Sigmoid colon (tissue), 7 donors: ENCODE measurements around the gene LMF2. TPM values are rescaled to one million over a fixed set of nuclear protein-coding genes. Genes with fewer than 3 reads are reported as not detected.

ENCODE experiments used
- DNase-seq: peaks from one replicate; pipeline ENCODE4 v3.0.0-alpha.2; 2019
- H3K27ac ChIP-seq, 4 donors: fragments of 200-600 bp; sonication (generic); one replicate each; pipeline ENCODE4 v1.5.1; 2016 to 2019; ENCODE audit warnings: mild to moderate bottlenecking in 1 of 4
- H3K27me3 ChIP-seq, 3 donors: fragments of 200-600 bp; sonication (generic); one replicate each; pipeline ENCODE4 v1.5.1; 2019; ENCODE audit warnings: mild to moderate bottlenecking in 1 of 3
- H3K36me3 ChIP-seq, 4 donors: fragments of 200-600 bp; sonication (generic); one replicate each; pipeline ENCODE4 v1.5.1; 2016 to 2019
- H3K4me1 ChIP-seq, 4 donors: fragments of 200-600 bp; sonication (generic); one replicate each; pipeline ENCODE4 v1.5.1; 2017 to 2019
- H3K4me3 ChIP-seq, 4 donors: fragments of 200-600 bp; sonication (generic); one replicate each; pipeline ENCODE4 v1.5.1; 2017 to 2019; ENCODE audit warnings: mild to moderate bottlenecking in 2 of 4, moderate library complexity in 1 of 4
- H3K9me3 ChIP-seq, 4 donors: fragments of 200-600 bp in 3 of 4; sonication (generic) in 3 of 4; one replicate each; pipeline versions ENCODE4 v1.5.1 to v1.6.1; 2013 to 2019
- CTCF ChIP-seq, 4 experiments: fragments of 450-650 bp in 3 of 4; fragments of 200-600 bp in 1 of 4; IDR thresholded peaks; one replicate each; pipeline ENCODE4 v1.5.1; 2016 to 2019; ENCODE audit warnings: antibody characterized with exemption in 4 of 4, mild to moderate bottlenecking in 3 of 4, moderate library complexity in 2 of 4
- EP300 ChIP-seq, 4 donors: sonication (generic); formaldehyde crosslinking; IDR thresholded peaks; one replicate each; pipeline ENCODE4 v1.6.1; 2017; ENCODE audit warnings: antibody characterized with exemption in 4 of 4
- POLR2A ChIP-seq, 2 donors: fragments of 450-650 bp; IDR thresholded peaks; one replicate each; pipeline ENCODE4 v1.6.1; 2016; ENCODE audit warnings: antibody characterized with exemption in 2 of 2, mild to moderate bottlenecking in 2 of 2, moderate library complexity in 2 of 2
- POLR2AphosphoS5 ChIP-seq, 4 donors: sonication (generic); formaldehyde crosslinking; IDR thresholded peaks; one replicate each; pipeline ENCODE4 v1.6.1; 2017; ENCODE audit warnings: antibody characterized with exemption in 4 of 4
- WGBS, 2 donors: extraction: QIAGEN DNeasy Blood & Tissue Kit; methylation state at CpG; one replicate each; pipeline ENCODE4 v1.1.7; 2013; 5-methylcytosine and 5-hydroxymethylcytosine counted together
- intact Hi-C: fragments of 100-400 bp; cut with DNase I; formaldehyde crosslinking; loops from one replicate; pipeline ENCODE4 v1.15.1; 2023
- polyA plus RNA-seq, 3 donors: library from polyadenylated mRNA; stranded (reverse); fragments of 200-250 nt; gene quantifications; one replicate each; pipeline ENCODE4 v1.2.3, GENCODE V29; 2013
- total RNA-seq, 4 donors: library from RNA; depleted of rRNA; stranded (reverse); fragments of >200 nt; gene quantifications; one replicate each; pipeline ENCODE4 v1.1.0, GENCODE V29; 2016
- donor health status: healthy with polysubstance abuse.
- donor health status: Bipolar disorder and iron deficiency.
- donor health status: healthy.

Gene LMF2
- total and polyA plus RNA-seq, 7 donors, result 7.2 to 61.1 (median 41.4) TPM

DNA sequence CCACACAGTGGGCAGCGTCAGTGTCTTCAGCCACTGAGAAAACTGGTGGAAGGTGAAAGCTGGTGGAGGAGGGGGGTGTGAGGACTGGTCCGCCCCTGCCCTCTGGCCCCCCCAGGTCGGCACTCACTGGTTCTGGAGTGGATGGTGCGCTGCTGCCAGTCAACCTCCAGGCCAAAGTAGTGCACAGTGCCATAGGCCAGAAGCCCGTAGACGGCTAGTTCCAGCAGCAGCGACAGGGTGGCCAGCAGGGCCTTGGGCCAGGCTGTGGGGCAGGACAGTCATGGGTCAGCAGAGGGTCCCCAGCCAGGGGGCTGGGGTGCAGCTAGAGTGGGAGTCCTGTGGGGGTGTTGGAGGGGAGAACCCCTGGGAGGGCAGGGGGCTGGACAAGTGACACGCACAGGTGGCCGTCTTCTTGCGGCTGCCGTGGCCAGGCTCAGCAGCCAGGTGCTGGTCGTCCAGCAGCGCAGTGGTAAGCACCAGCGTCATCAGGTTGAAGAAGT is 2.2 kb downstream of the LMF2 start:
- Histone ChIP-seq H3K27ac (no peak overlapping the region), H3K36me3 (peaks cover 20 to 36% (median 29%) of the 10 kb centered on the region in 4 donors), H3K27me3 (no peaks in the 10 kb centered on the region), H3K4me1 (peaks cover 0 to 39% (median 24%) of the 10 kb centered on the region in 4 donors), H3K9me3 (no peaks in the 10 kb centered on the region), H3K4me3 (no peak overlapping the region)
- no peak for TF ChIP-seq POLR2A (IDR thresholded peaks at IDR 0.05)
- TF ChIP-seq CTCF (IDR thresholded peaks at IDR 0.05), result no peak
- TF ChIP-seq EP300 (IDR thresholded peaks at IDR 0.05), result no peak
- TF ChIP-seq POLR2AphosphoS5 (IDR thresholded peaks at IDR 0.05), result no peak
- DNase-seq, result no peak
- WGBS, 2 donors, result 94 to 96% methylated on average over 14 of the region's 14 CpGs
- intact Hi-C loops, result loop anchor here (5.0 kb wide), 2 partner anchors 158 to 263 kb away; no protein-coding TSS in a partner anchor

GRCh38 chr22:50504369-50505211 is 2.9 kb downstream of the LMF2 start:
- no peak overlapping the region for H3K4me3 ChIP-seq
- TF ChIP-seq POLR2AphosphoS5 (IDR thresholded peaks at IDR 0.05), result no peak
- no peak for TF ChIP-seq POLR2A (IDR thresholded peaks at IDR 0.05)
- no peak for TF ChIP-seq EP300 (IDR thresholded peaks at IDR 0.05)
- no peak for TF ChIP-seq CTCF (IDR thresholded peaks at IDR 0.05)
- 94% methylated on average over 44 of the region's 44 CpGs for WGBS, 2 donors
- intact Hi-C loops, result loop anchor here (5.0 kb wide), 2 partner anchors 157 to 262 kb away; no protein-coding TSS in a partner anchor
- no peak overlapping the region for H3K27ac ChIP-seq
- no peaks in the 10 kb centered on the region for H3K27me3 ChIP-seq
- peaks cover 20 to 36% (median 29%) of the 10 kb centered on the region in 4 donors for H3K36me3 ChIP-seq
- peaks cover 0 to 33% (median 24%) of the 10 kb centered on the region in 4 donors for H3K4me1 ChIP-seq
- H3K9me3 ChIP-seq, result no peaks in the 10 kb centered on the region
- no peak for DNase-seq

GRCh38 chr22:50503475-50504145 is 3.9 kb downstream of the LMF2 start:
- Histone ChIP-seq H3K4me1 (peaks cover 0 to 25% (median 16%) of the 10 kb centered on the region in 4 donors), H3K27ac (no peak overlapping the region), H3K36me3 (peaks cover 20 to 36% (median 29%) of the 10 kb centered on the region in 4 donors), H3K9me3 (no peaks in the 10 kb centered on the region), H3K27me3 (no peaks in the 10 kb centered on the region), H3K4me3 (no peak overlapping the region)
- peak; percentile 69 for DNase-seq
- TF ChIP-seq POLR2A (IDR thresholded peaks at IDR 0.05) (no peak), EP300 (IDR thresholded peaks at IDR 0.05) (no peak), POLR2AphosphoS5 (IDR thresholded peaks at IDR 0.05) (no peak), CTCF (IDR thresholded peaks at IDR 0.05) (no peak)
- intact Hi-C loops, result no loop called here
- 81 to 93% methylated on average over 25 to 26 of the region's 26 CpGs for WGBS, 2 donors

DNA sequence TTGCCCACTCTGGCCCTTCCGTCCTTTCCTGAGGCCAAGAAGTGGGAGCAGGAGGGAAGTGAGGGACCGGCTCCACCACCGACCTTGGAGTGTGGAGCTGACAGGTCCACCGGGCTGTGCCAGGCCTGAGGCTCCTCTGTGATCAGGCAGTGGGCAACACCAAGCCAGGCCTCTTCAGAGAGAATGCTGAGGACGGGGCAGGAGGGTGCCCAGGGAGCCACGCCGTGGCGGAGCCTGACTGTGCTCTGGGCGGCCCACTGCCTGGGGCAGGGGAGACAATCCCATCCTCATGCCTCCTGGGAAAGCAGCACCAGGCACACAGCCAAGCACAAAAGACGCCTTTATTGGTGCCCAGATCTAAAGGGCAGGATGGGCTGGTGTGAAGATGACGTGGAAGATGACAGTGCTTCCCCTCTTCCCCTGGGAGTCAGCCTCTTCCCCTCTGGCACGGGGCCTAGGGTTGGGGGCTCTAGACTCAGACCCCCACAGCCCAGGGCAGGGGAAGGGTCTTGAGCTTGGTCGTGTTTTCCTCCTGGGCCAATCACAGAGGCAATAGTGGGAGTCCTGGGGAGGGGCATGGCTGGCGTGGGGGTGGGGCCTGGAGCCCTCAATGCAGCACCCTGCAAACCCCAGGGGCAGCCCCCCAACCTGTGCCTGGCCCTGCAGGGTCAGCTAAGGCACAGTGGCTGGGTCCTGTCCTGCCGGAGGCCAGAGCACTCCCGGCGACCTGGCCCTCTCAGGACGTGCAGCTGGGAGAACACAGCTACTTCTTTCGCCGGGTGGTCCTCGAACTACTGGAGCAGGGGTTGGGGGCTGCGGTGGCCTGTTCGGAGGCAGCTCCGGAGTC is 4.7 kb downstream of the LMF2 start:
- Histone ChIP-seq H3K27ac (no peak overlapping the region), H3K9me3 (no peaks in the 10 kb centered on the region), H3K4me1 (peaks cover 0 to 27% (median 13%) of the 10 kb centered on the region in 4 donors), H3K27me3 (no peaks in the 10 kb centered on the region), H3K36me3 (peaks cover 20 to 36% (median 29%) of the 10 kb centered on the region in 4 donors), H3K4me3 (no peak overlapping the region)
- intact Hi-C loops, result no loop called here
- TF ChIP-seq POLR2A (IDR thresholded peaks at IDR 0.05), result no peak
- no peak for TF ChIP-seq EP300 (IDR thresholded peaks at IDR 0.05)
- TF ChIP-seq POLR2AphosphoS5 (IDR thresholded peaks at IDR 0.05), result no peak
- no peak for TF ChIP-seq CTCF (IDR thresholded peaks at IDR 0.05)
- no peak for DNase-seq
- 87 to 91% methylated on average over 24 of the region's 24 CpGs for WGBS, 2 donors
